Type B pancreatic cell (in vitro differentiated cells): ENCODE data around the gene OR1F1. TPM values are rescaled to one million over a fixed set of nuclear protein-coding genes. Genes with fewer than 3 reads are reported as not detected.

ENCODE experiments used
- DNase-seq: peaks from one replicate; pipeline ENCODE4 v3.0.0; 2021; ENCODE audit warnings: mixed read lengths; ENCODE audit not compliant: unreplicated experiment; ENCODE audit errors: extremely low spot score
- H3K27ac Mint-ChIP-seq: 2 replicates; pipeline ENCODE4 v1.8.0; 2021; ENCODE audit warnings: mild to moderate bottlenecking, mixed read lengths
- H3K27me3 Mint-ChIP-seq: 2 replicates; pipeline ENCODE4 v1.8.0; 2021; ENCODE audit warnings: mixed read lengths
- H3K36me3 Mint-ChIP-seq: 2 replicates; pipeline ENCODE4 v1.8.0; 2021; ENCODE audit warnings: mixed read lengths
- H3K4me1 Mint-ChIP-seq: one replicate; pipeline ENCODE4 v1.8.0; 2021; ENCODE audit warnings: mixed read lengths; ENCODE audit not compliant: unreplicated experiment
- H3K4me3 Mint-ChIP-seq: 2 replicates; pipeline ENCODE4 v1.8.0; 2021; ENCODE audit warnings: mild to moderate bottlenecking, mixed read lengths
- H3K9me3 Mint-ChIP-seq: 2 replicates; pipeline ENCODE4 v1.8.0; 2021; ENCODE audit warnings: mixed read lengths
- CTCF ChIP-seq: fragments of 200-600 bp; sonication (generic); conservative IDR thresholded peaks from 2 replicates; pipeline ENCODE4 v1.5.0; 2021; ENCODE audit warnings: antibody characterized with exemption, mild to moderate bottlenecking
- total RNA-seq: library from RNA; stranded (reverse); gene quantifications from 2 replicates; pipeline ENCODE4 v1.2.1, GENCODE V29; 2021; ENCODE audit warnings: low replicate concordance

Gene OR1F1
- total RNA-seq, 1 donor from 2014 or later: 0.34 TPM

- Mint-ChIP-seq H3K4me3 (no peak overlapping the region), H3K27ac (no peak overlapping the region), H3K9me3 (peaks cover 3% of the 10 kb centered on the region), H3K27me3 (peaks cover 18% of the 10 kb centered on the region), H3K36me3 (no peaks in the 10 kb centered on the region), H3K4me1 (no peaks in the 10 kb centered on the region)
- no peak for TF ChIP-seq CTCF
- no peak for DNase-seq
Observed at GRCh38 chr16:3249020-3249419, 61.0 kb downstream of the OR1F1 start.

GRCh38 chr16:3249451-3249850, 61.4 kb downstream of the OR1F1 start:
- H3K27me3 Mint-ChIP-seq: peaks cover 16% of the 10 kb centered on the region
- H3K4me1 Mint-ChIP-seq: no peaks in the 10 kb centered on the region
- H3K36me3 Mint-ChIP-seq: no peaks in the 10 kb centered on the region
- no peak for DNase-seq
- no peak for TF ChIP-seq CTCF
- H3K9me3 Mint-ChIP-seq: peaks cover 3% of the 10 kb centered on the region
- H3K4me3 Mint-ChIP-seq: no peak overlapping the region
- no peak overlapping the region for H3K27ac Mint-ChIP-seq

GRCh38 chr16:3252967-3253366, 65.0 kb downstream of the OR1F1 start:
- DNase-seq: no peak
- no peak for TF ChIP-seq CTCF
- peaks cover 3% of the 10 kb centered on the region for H3K9me3 Mint-ChIP-seq
- no peak overlapping the region for H3K4me3 Mint-ChIP-seq
- no peaks in the 10 kb centered on the region for H3K36me3 Mint-ChIP-seq
- peaks cover 8% of the 10 kb centered on the region for H3K27me3 Mint-ChIP-seq
- no peak overlapping the region for H3K27ac Mint-ChIP-seq
- H3K4me1 Mint-ChIP-seq: no peaks in the 10 kb centered on the region

GRCh38 chr16:3254309-3254708, 66.3 kb downstream of the OR1F1 start:
- H3K27me3 Mint-ChIP-seq: peaks cover 13% of the 10 kb centered on the region
- peaks cover 3% of the 10 kb centered on the region for H3K9me3 Mint-ChIP-seq
- no peak overlapping the region for H3K4me3 Mint-ChIP-seq
- TF ChIP-seq CTCF: no peak
- no peaks in the 10 kb centered on the region for H3K4me1 Mint-ChIP-seq
- H3K36me3 Mint-ChIP-seq: no peaks in the 10 kb centered on the region
- DNase-seq: no peak
- H3K27ac Mint-ChIP-seq: no peak overlapping the region

Other genes with a start within 250 kb of the OR1F1 start
- 4.5 and 7.7 TPM in 2 replicates for gene KREMEN2, start 223.9 kb upstream of the OR1F1 start, total RNA-seq
- gene PAQR4, start 218.9 kb upstream of the OR1F1 start, total RNA-seq: 18.1 and 23.8 TPM in 2 replicates
- 25.1 and 42.3 TPM in 2 replicates for gene PKMYT1, start 207.8 kb upstream of the OR1F1 start, total RNA-seq
- gene CLDN9, start 175.3 kb upstream of the OR1F1 start, total RNA-seq: 0.99 and 3.4 TPM in 2 replicates
- 98.9 and 243 TPM in 2 replicates for gene CLDN6, start 170.0 kb upstream of the OR1F1 start, total RNA-seq
- gene TNFRSF12A, start 167.8 kb upstream of the OR1F1 start, total RNA-seq: 24.0 and 55.5 TPM in 2 replicates
- gene HCFC1R1, start 164.3 kb upstream of the OR1F1 start, total RNA-seq: 34.8 and 49.4 TPM in 2 replicates
- 40.1 and 50.7 TPM in 2 replicates for gene THOC6, start 164.2 kb upstream of the OR1F1 start, total RNA-seq
- 15.2 and 28.6 TPM in 2 replicates for gene BICDL2, start 151.3 kb upstream of the OR1F1 start, total RNA-seq
- 0.14 TPM in 2 replicates for gene MMP25, start 141.6 kb upstream of the OR1F1 start, total RNA-seq
- 12.7 and 44.1 TPM in 2 replicates for gene IL32, start 122.6 kb upstream of the OR1F1 start, total RNA-seq
- gene ZSCAN10, start 88.9 kb upstream of the OR1F1 start, total RNA-seq: not detected in 2 replicates
- gene ZNF205, start 75.6 kb upstream of the OR1F1 start, total RNA-seq: 15.0 and 18.2 TPM in 2 replicates
- 11.6 and 13.3 TPM in 2 replicates for gene ZNF213, start 53.2 kb upstream of the OR1F1 start, total RNA-seq
- gene ZNF200, start 47.0 kb downstream of the OR1F1 start, total RNA-seq: 10.5 and 12.4 TPM in 2 replicates
- gene MEFV, start 68.4 kb downstream of the OR1F1 start, total RNA-seq: 0.19 TPM in 1 of 2 replicates, not detected in the other
- gene ZNF263, start 95.3 kb downstream of the OR1F1 start, total RNA-seq: 27.7 and 38.6 TPM in 2 replicates
- gene TIGD7, start 117.2 kb downstream of the OR1F1 start, total RNA-seq: 5.4 and 9.4 TPM in 2 replicates
- 41.2 and 50.8 TPM in 2 replicates for gene ZNF75A, start 117.3 kb downstream of the OR1F1 start, total RNA-seq
- 0.22 TPM in 1 of 2 replicates, not detected in the other for gene OR2C1, start 167.7 kb downstream of the OR1F1 start, total RNA-seq
- 12.4 and 15.0 TPM in 2 replicates for gene ZSCAN32, start 212.8 kb downstream of the OR1F1 start, total RNA-seq
- 10.8 and 14.9 TPM in 2 replicates for gene ZNF174, start 213.0 kb downstream of the OR1F1 start, total RNA-seq